ENCODE results near the gene ODC1.

GRCh38 chr2:10434886-10435819 lies 13.0 kb downstream of the ODC1 start:
- TF ChIP-seq POLR2A (IDR thresholded peaks at IDR 0.05; ENCODE audit: extremely low read depth, insufficient read length) = no peak
- TF ChIP-seq, protein P1, sequence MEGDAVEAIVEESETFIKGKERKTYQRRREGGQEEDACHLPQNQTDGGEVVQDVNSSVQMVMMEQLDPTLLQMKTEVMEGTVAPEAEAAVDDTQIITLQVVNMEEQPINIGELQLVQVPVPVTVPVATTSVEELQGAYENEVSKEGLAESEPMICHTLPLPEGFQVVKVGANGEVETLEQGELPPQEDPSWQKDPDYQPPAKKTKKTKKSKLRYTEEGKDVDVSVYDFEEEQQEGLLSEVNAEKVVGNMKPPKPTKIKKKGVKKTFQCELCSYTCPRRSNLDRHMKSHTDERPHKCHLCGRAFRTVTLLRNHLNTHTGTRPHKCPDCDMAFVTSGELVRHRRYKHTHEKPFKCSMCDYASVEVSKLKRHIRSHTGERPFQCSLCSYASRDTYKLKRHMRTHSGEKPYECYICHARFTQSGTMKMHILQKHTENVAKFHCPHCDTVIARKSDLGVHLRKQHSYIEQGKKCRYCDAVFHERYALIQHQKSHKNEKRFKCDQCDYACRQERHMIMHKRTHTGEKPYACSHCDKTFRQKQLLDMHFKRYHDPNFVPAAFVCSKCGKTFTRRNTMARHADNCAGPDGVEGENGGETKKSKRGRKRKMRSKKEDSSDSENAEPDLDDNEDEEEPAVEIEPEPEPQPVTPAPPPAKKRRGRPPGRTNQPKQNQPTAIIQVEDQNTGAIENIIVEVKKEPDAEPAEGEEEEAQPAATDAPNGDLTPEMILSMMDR (IDR thresholded peaks at IDR 0.05; ENCODE audit: low read depth, low read length) = peak; percentile 97
- TF ChIP-seq, protein P2, sequence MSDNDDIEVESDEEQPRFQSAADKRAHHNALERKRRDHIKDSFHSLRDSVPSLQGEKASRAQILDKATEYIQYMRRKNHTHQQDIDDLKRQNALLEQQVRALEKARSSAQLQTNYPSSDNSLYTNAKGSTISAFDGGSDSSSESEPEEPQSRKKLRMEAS (IDR thresholded peaks at IDR 0.05; ENCODE audit: low read depth, low read length) = peak; percentile 60

Measured in NB4 (cell line).